Measurements from ENCODE around the gene LRRC3.

LRRC3 gene

GRCh38 chr21:44424608-44425306 is 30.6 kb upstream of the LRRC3 start:
- DNase-seq, result no peak

DNA sequence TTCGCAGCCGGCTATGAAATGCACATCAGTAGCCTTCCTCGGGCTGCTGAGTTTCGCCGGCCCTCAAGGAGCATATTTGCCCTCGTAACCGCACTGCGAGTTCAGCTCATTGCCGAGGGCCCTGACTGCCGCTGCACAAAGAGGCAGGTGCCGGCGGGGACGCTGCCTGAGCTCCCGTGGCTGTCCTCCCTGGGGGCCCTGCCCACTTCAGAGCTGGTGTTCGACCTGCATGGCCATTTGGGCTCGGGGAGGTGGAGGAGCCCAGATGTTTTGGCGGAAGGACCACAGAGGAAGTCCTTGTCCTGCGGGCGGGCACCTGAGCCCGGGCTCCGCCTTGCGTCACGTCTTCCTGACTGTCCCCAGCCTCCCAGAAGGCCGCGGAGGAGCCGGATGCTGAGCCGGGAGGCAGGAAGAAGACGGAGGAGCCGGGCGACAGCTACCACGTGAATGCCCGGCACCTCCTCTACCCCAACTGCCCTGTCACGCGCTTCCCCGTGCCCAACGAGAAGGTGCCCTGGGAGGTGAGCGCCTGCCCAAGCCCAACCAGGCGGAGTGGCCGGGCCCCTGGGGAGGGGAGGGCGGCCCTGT is 29.9 kb upstream of the LRRC3 start:
- no peak for DNase-seq

DNA sequence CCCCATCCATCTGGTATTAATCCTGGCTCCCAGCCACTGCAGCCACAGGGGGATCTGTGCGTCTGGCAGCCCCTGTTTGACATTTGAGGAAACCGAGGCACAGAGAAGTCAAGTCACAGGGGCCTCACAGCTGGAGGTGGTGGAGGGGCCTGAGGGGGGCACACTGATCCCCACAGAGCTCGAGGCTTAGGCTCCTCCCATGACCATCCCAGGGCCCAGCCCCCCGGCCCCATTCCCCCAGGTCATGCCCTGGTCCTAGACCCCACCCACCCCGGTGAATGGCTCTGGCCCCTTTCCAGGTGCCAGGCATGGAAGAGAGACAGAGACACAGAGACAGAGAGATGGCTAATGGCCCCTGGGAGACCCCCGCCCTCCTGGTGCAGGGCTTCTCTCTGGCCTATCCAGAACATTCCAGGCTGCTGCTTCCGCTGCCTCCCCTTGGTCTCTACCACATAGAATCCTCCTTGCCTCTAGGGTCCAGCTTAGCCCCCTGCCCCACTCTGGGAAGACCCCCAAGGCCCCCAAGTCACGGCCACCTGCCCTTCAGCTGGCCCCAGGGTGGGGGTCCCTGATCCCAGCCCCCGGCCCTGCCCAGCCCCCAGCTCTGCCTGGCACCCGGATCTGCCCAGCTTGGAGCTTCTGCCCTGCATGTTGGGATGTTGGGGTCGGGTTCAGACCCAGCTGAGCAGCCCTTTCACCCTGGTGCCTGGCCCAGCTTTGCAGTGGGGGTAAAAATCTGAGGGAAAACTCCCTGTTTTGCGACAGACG is 29.2 kb upstream of the LRRC3 start:
- no peak for DNase-seq

GRCh38 chr21:44426663-44427191 is 28.6 kb upstream of the LRRC3 start:
- no peak for DNase-seq

DNA sequence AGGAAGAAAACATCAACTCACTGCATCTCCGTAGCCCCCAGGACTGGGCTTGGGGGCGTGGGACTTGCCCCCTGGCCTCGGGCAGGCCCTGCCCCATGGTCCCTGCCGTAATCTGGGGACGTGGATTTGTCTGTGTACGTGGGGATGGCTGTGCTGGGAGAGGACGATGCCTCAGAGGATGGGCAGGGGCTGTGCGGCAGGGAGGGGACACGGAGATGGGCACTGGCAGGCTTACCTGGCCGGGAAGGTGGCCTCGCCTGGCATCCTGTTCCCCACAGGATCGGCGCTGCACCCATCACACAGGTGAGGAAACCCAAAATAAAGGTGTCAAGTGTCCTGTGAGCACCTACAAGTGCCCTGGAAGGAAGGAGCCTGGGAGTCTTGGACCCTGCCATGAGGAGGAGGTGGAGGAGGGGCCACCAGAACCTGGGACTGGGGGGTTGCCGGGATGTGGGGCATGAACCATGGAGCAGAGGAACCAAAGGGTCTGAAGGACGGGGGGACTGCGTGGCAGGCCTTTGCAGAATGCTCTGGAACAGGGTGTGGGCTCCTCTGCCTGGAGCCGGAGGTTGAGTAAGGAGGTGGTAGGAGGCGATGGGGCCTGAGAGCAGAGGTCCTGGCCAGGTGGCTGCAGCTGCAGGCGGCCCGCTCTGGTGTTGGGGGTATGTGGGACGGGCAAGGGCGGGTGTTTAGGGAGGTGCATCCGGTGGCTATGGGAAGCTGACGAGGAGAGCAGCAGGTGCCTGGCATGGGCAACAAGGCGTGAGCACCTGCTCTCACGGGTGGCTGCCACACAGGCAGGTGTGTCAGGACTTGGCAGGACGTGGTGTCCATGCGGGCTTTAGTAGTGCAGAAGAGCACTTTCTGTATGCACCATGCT is 27.8 kb upstream of the LRRC3 start:
- peak; percentile 80 for DNase-seq

DNA sequence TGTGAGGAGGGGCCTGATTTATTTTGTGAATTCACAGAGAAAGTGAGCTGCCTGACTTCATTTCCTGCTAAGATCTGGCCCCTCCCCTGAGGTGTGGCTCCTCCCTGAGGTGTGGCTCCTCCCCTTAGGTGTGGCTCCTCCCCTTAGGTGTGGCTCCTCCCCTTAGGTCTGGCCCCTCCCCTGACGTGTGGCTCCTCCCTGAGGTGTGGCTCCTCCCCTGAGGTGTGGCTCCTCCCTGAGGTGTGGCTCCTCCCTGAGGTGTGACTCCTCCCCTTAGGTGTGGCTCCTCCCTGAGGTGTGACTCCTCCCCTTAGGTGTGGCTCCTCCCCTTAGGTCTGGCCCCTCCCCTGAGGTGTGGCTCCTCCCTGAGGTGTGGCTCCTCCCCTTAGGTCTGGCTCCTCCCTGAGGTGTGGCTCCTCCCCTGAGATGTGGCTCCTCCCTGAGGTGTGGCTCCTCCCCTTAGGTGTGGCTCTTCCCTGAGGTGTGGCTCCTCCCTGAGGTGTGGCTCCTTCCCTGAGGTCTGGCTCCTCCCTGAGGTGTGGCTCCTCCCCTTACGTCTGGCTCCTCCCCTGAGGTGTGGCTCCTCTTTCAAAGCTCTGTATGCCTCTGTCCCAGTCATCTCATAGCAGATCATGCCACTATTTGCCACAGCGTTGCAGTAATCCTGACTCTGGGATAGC is 26.9 kb upstream of the LRRC3 start:
- DNase-seq, result peak; percentile 95

DNA sequence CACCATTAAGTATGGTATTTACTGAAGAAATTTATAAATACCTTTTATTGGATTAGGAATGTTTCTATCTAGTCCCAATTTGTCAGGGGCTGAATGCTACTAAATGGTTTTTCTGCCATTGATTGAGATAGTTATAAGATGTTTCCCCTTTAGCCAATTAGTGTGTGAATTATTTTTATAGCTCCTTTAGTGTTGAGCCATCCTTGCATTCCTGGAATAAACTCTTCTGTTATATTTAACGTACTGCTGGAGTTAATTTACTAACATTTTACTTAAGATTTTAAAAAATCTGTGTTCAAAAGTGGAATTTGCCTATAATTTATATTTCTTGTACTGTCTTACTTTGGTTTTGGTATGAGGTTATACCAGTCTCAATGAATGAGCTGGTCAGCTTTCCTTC is 25.4 kb upstream of the LRRC3 start:
- no peak for DNase-seq

DNA sequence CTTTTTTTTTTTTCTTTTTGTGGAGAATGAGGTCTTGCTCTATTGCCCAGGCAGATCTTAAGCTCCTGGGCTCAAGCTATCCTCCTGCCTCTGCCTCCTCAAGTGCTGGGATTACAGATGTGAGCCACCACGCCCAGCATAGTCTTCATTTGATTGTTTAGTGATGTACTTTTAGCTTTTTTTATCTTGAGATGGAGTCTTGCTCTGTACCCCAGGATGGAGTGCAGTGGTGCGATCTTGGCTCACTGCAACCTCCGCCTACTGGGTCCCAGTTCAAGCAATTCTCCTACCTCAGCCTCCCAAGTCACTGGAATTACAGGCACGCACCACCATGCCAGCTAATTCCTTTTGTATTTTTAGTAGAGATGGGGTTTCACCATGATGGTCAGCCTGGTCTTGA is 24.0 kb upstream of the LRRC3 start:
- no peak for DNase-seq

DNA sequence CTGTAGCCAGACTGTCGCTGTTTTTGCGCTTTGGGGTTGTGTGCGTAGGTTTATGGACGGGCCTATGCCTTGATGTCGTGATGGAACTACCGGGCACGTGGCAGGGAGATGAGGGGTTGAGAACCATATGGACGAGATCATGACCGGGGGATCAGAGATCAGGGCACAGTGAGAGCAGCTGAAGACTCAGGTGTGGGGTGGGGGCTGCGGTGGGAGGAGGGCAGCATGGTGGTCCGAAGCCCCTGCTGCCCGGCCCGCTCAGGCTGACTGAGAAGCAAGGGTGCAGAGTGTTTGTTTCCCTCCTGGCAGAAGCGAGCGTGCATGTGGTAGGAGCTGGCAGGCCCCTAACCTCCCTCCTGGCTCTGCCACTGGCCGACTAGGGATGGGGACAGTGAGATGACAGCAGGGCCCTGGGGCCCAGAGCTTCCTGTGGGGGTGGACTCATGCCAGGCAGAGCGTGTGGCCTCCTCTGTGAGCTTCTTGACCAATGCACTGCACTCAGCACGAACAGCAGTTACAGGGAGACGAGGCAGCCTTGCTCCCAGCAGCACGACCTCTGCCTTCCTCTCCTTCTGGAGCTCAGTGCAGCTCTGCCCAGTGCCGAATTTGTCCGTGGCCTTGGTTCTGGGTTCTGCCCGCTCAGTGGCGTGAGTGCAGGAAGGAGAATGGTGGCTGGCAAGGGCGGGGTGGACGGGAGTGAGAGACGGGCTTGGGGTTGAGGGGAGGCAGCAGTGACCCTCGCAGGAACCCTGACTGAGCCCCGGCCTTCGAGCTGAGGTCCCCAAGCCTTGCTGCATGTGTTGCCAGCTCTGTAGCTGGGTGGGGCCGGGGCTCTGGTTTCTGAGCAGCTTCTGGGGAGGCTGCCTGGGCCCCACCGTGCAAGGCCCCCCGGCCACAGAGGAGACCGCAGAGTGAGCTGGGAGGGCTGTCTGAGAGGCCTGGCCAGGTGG is 22.2 kb upstream of the LRRC3 start:
- DNase-seq, result no peak

- no peak for DNase-seq
Observed at GRCh38 chr21:44433791-44434567, 21.3 kb upstream of the LRRC3 start.

- no peak for DNase-seq
Observed at GRCh38 chr21:44434568-44434925, 20.8 kb upstream of the LRRC3 start.

DNA sequence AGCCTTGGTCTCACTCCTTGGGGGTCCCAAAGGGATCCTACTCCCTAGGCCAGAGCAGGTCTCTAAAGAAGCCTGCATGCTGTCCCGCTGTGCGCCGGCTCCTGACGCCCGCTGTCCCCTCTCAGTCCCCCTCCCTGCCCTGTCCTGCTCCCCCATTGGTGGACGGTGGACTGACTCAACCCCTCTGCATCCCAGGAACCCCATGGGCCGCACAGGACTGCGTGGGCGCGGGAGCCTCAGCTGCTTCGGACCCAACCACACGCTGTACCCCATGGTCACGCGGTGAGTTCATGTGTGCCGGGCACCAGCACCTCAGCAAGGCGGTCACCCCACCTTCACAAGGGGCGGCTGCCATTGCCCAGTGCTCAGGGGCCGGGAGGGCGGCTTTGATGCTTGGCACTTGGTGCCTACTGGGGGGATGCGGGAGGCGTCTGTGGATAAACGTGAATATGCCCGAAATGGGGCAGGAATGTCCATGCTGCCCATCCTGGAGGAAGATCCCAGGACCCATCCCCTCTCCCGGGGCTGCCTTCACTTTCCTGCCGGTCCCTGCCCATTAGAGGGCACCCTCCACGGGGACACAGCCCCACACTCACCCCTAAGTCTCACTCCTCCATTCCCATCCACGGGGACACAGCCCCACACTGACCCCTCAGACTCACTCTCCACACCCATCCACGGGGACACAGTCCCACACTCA is 20.2 kb upstream of the LRRC3 start:
- no peak for DNase-seq

GRCh38 chr21:44436111-44436611 is 19.1 kb upstream of the LRRC3 start:
- no peak for DNase-seq

GRCh38 chr21:44436958-44437357 is 18.4 kb upstream of the LRRC3 start:
- DNase-seq, result no peak

- DNase-seq, result no peak
Observed at GRCh38 chr21:44437371-44437695, 18.0 kb upstream of the LRRC3 start.

DNA sequence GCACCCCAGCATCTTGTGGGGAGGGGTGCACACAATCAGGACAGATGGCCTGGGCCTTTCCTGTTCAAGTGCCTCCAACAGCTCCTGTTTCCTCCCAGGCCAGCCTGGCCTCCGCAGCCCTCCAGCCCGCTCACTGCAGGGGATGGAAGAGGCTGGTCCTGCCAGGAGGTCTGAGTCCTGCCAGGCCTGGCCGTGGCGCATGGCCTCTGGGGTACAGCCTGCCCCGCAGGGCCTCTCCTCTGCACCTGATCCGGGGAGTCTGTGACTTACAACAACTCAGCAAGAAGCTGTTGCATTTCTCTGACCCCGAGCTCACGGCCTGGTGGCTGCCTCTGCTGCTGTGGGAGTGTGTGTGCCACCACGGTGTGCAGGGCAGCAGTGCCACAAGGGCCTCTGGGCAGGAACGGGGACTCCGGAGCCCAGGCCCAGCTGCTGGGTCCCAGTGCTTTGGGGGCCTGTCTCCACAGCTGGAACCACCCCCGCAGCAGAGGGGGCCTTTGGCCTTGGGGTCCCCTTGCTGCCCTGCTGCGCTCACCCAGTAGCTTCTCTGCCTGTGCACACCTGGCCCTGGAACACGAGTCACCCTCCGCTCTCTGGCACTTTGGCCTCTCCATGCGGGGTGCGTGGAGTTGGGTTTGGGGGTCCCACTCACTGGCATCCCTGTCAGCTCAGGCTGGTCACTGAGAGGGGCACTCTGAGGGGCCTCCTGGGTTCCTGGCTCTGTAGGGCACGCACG is 17.4 kb upstream of the LRRC3 start:
- no peak for DNase-seq

GRCh38 chr21:44438531-44439210 is 16.6 kb upstream of the LRRC3 start:
- DNase-seq, result no peak

DNA sequence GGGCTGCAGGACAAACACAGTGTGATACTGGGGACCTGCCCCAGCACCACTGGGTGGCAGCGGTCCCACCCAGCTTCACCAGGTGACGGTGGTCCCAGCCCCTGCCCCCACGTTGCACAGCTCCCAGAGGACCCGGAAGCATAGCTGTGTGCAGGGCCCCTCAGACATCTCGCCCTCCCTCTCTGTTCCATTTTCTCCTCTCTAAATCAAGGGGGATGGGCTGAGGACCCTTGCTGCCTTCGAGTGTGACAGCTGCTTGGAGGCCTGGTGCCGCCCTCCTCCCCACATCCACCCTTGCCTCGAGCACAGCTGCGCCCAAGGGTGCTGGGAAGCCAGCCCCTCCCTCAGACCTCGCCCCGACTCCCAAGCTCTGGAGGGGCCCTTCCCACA is 16.1 kb upstream of the LRRC3 start:
- no peak for DNase-seq

Data from NCI-H2029 treated with DMSO at 0.1 percent for 48 hours (cell line).